22Rv1 (cell line): ENCODE measurements around the gene MYO1F.
"Not testable (repeated sequence)": the region's sequence is repeated elsewhere in the genome, so short reads cannot be mapped to it uniquely, and the experiment has no call there.

Experiments used
- H3K27ac ChIP-seq: fragments of 450-650 bp; 2 replicates; pipeline ENCODE4 v1.5.1; 2017
- CTCF ChIP-seq: fragments of 450-650 bp; IDR thresholded peaks from 2 replicates; pipeline ENCODE4 v1.5.1; 2017; ENCODE audit warnings: mild to moderate bottlenecking
- ZFX ChIP-seq: fragments of 450-650 bp; IDR thresholded peaks from 2 replicates; pipeline ENCODE4 v1.6.1; 2017; ENCODE audit warnings: antibody characterized with exemption, borderline replicate concordance

The MYO1F gene

GRCh38 chr19:8558325-8558724 lies 18.9 kb downstream of the MYO1F start:
- TF ChIP-seq ZFX (no peak), CTCF (no peak)
- H3K27ac ChIP-seq, result no peak overlapping the region

- no peak overlapping the region for H3K27ac ChIP-seq
- TF ChIP-seq CTCF, result no peak
- TF ChIP-seq ZFX, result no peak
Measured at GRCh38 chr19:8557642-8558238, 19.5 kb downstream of the MYO1F start.

- H3K27ac ChIP-seq, result not testable (repeated sequence)
Measured at GRCh38 chr19:8553729-8554128, 23.5 kb downstream of the MYO1F start.

- no peak for TF ChIP-seq CTCF
- TF ChIP-seq ZFX, result no peak
- H3K27ac ChIP-seq, result no peak overlapping the region
Measured at GRCh38 chr19:8552810-8553209, 24.4 kb downstream of the MYO1F start.

GRCh38 chr19:8550070-8550469 lies 27.2 kb downstream of the MYO1F start:
- H3K27ac ChIP-seq, result no peak overlapping the region
- TF ChIP-seq ZFX, result no peak
- no peak for TF ChIP-seq CTCF

GRCh38 chr19:8545743-8546142 lies 31.5 kb downstream of the MYO1F start:
- no peak for TF ChIP-seq CTCF
- no peak for TF ChIP-seq ZFX
- H3K27ac ChIP-seq, result no peak overlapping the region

- no peak overlapping the region for H3K27ac ChIP-seq
- TF ChIP-seq CTCF (no peak), ZFX (no peak)
Measured at GRCh38 chr19:8544168-8544567, 33.1 kb downstream of the MYO1F start.

- TF ChIP-seq ZFX, result no peak
- TF ChIP-seq CTCF, result no peak
Measured at GRCh38 chr19:8539621-8540149, 37.6 kb downstream of the MYO1F start.

More at GRCh38 chr19:8539621-8540149, 37.6 kb downstream of the MYO1F start:
- H3K27ac ChIP-seq, result no peak overlapping the region
